HG02884 (cell line): ENCODE results near the gene C17orf50.
"Not testable (repeated sequence)": the region's sequence is repeated elsewhere in the genome, so short reads cannot be mapped to it uniquely, and the experiment has no call there.

Experiments
- ATAC-seq: cut with Tn5 transposase; IDR thresholded peaks from one replicate; pipeline ENCODE4 v1.9.1; 2021; ENCODE audit warnings: mild to moderate bottlenecking, moderate library complexity; ENCODE audit not compliant: unreplicated experiment

Gene C17orf50

DNA sequence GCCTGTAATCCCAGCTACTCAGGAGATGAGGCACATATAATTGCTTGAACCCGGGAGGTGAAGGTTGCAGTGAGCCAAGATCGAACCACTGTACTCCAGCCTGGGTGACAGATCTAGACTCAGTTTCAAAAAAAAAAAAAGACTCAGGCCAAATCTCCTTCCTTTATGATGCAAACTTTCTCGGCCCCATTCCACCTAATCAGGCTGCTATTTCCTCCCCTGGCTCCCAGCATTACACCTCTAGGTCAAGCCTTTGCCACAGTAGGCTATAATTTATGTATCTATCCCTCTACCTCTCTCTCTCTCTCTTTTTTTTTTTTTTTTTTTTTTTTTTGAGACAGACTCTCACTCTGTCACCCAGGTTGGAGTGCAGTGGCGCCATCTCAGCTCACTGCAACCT is 9.1 kb upstream of the C17orf50 start:
- not testable (repeated sequence) for ATAC-seq

- no peak for ATAC-seq
Observed at GRCh38 chr17:35752471-35752870, 8.2 kb upstream of the C17orf50 start.

GRCh38 chr17:35752945-35753764 is 7.5 kb upstream of the C17orf50 start, which contains the start of gene GAS2L2:
Gene GAS2L2 (minus strand): TSS chr17:35753239. CDS start chr17:35752850, 389 bp downstream.
- ATAC-seq, result no peak

GRCh38 chr17:35757243-35757642 is 3.4 kb upstream of the C17orf50 start:
- ATAC-seq, result no peak

DNA sequence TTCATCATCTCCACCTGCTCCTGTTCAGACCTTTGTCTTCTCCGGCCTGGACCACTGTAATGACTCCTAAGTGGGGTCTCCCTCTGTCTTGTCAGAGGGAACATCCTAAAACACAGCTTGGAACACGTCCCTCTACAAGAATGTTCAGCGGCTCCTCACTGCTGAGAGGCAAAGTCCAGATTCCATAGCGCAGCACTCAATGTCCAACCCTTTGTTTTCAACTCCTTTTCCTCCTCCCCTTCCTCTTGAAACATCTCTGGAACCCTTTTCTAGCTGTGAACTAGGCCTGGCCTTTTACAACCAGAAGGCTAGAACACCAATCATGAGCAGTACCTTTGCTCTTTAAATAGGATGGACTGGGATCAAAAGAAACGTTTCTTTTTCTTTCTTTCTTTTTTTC is 914 bp downstream of the C17orf50 start:
- ATAC-seq, result no peak

DNA sequence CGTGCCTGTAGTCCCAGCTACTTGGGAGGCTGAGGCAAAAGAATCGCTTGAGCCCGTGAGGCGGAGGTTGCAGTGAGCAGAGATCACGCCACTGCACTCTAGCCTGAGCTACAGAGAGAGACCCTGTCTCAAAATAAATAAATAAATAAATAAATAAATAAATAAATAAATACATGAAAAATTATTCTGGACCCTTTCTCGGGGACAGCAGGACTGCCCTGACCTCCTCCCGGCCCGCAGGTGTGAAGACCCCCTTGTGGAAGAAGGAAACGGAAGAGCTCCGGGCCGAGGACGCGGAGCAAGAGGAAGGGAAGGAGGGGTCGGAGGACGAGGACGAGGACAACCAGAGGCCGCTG is 3.1 kb downstream of the C17orf50 start:
- no peak for ATAC-seq

DNA sequence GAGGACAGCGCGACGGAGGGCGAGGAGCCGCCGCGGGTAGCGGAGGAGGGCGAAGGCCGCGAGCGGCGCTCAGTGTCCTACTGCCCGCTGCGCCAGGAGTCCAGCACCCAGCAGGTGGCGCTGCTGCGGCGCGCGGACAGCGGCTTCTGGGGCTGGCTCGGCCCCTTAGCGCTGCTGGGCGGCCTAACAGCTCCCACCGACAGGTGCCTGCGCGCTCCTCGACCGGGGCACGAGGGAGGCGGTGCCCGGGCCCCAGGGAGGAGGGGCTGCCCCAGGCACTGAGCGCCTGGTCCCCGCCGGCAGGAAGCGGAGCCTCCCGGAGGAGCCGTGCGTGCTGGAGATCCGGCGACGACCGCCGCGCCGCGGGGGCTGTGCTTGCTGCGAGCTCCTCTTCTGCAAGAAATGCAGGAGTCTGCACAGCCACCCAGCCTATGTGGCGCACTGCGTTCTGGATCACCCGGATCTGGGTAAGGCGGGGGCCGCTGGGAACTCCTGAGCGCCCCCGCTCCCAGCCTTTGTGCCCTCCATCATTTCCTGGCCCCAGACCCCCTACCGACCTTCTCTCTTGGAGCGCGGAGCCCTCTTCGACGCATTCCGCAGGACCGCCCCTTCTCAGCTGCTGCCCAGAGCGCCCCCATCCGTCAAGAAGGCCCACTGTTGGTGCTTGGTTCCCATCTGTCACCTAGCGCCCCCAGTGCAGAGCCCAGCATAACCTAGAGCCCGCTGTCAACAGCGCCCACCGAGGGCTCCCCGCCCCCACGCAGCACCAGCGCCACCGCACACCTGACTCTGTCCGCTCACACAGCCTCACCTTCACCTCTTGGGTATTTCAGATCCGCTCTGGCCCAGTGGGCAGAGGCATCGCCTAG is 3.7 kb downstream of the C17orf50 start:
- peak; percentile 93 for ATAC-seq

DNA sequence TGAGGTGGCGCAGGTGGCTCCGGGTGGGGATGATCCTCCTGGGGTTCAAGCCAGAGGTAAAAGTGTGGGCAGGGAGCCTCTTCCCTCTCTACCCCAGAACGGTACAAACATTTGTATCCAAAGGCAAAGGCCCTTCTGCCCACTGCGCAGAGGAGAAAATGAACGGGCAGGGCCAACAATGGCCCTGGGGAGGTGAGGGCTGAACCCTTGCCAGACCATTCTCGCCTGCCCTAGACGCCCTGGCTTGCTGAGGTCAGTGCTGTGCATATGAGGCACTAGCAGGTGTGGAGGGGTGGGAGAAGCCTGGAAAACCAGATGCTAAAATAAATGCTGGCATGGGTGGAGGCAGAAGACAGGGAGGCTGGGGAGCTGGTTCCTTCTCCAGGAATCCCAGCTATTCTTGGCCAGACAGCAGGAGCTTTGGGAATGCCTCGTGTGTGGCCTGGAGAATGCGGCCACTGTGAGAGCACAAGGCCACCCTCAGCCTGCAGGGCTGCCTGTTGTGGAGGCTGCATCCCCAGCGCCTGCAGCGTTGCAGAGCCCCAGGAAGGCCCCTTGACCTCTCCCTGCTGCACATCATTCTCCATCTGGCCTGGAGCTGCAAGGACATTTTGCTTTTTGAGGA is 4.5 kb downstream of the C17orf50 start:
- ATAC-seq, result no peak

GRCh38 chr17:35765756-35766488 is 5.2 kb downstream of the C17orf50 start:
- no peak for ATAC-seq

DNA sequence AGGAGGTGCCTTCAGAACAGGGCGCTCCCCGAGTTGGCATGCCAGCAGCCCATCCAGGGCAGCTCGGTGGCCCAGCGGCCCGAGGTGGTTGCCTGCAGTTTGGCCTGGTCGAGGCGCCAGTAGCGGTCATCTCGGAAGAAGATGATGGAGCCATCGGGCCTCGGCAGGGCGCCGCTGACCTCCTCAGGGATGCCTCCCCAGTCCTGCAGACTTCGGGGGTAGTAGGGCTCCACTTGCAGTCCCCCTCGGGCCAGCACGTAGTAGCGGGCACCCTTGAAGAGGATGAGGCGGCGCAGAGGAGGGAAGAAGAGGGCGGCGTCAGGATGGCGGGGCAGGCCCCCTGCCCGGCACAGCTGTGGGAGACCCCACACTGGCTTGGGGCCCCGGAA is 5.8 kb downstream of the C17orf50 start:
- ATAC-seq, result no peak

- ATAC-seq, result no peak
Observed at GRCh38 chr17:35766903-35767510, 6.3 kb downstream of the C17orf50 start.

- no peak for ATAC-seq
Observed at GRCh38 chr17:35768797-35769196, 8.1 kb downstream of the C17orf50 start.

DNA sequence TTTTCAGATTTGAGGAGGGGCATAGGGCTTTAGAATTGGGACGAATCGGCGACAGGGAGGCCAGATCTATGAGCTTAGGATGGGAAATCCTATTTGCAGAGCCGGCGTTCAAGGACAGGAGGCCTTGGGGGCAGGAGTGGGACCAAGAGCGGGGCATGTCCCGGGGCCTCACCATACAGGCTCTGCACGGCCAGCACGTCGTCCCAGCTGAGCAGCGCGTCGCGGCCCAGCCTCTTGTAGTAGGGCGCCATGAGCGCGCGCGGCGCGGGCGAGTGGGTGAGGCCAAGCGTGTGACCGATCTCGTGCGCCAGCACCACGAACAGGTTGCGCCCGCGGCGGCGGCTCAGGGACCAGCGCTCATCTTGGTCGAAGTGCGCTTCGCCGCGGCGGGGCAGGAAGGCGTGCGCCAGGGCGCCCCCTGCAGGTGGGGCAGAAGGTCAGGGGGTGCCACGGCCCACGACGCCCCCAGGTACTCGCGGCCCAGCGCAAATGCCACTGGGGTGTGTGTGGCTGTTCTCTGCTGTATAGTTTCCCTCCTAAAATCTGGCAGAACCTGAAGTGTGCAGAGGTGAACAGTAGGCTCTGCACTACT is 9.3 kb downstream of the C17orf50 start:
- no peak for ATAC-seq

GRCh38 chr17:35773129-35773528 is 12.4 kb downstream of the C17orf50 start:
- no peak for ATAC-seq

DNA sequence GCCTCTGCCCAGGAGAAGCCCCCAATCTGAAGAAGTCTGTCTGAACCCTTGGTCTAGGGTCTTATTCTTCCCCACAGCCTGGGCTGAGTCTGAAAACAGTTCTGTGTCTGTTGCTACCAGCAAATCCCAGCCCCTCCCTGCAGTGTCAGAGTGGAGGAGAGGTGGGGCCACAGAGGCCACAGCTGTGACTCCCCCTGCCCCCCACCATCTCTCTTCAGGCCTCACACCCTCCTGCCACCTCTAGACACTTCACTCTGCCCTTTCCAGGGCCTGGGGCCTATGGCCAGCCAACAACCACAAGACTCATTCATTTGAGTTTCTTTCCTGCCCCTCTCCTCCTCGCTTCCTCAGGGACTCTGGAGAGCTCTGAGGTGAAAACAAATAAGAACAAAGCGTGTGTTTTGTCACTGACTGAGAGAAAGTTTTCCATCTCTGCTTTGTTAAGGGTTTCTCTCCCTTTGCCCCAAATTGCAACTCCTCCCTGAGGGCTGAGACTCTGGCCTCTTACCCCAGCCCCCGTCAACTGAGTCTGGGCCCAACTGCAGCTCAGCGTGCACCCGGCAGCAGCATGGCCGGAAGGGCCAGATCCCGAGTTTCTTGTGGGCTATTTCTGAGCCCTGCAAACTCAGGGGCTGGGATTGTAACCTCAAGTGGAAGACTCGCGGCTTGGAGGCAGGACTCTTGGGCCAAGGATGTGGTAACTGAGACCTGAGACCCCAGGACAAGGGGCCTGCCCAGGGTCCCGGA is 13.2 kb downstream of the C17orf50 start:
- ATAC-seq, result no peak

DNA sequence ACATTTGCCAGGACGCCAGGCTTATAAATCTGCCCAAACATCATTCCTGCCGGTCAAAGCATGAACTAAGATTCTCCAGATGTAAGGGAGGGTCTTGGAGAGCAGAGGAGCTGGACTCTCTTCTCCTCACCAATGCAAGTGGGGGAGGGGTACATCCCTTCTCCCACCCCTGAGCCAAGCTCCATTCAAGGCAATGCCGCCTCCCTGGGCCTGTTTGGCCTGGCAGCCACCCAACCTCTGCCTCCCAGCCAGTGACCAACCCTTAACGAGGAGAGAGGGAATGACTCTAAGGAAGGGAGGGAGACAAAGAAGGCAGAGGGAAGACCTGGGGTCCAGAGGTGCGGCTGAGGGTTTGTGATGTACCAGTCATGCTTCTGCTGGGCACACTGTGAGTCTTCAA is 13.8 kb downstream of the C17orf50 start:
- ATAC-seq, result no peak

DNA sequence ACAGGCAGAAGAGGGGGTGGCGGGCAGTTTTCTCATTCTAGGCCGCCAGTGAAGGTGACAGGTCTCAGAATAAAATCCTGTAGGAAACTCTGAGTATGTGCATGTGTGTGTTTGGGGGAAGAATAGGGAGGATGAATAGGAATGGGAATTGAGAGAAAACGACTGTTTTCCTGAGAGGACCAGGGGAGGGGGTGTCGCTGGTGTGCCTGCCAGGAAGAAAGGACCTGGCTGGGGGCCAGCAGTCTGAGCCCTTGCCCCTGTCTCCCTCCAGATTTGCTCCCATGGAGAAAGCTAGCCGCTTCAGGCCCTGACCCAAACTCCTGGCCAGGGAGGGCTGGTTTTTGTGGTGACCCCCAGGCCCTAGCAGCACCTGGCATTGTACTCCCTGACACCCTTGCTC is 14.4 kb downstream of the C17orf50 start:
- ATAC-seq, result no peak

GRCh38 chr17:35775583-35775982 is 14.9 kb downstream of the C17orf50 start:
- ATAC-seq, result no peak

GRCh38 chr17:35778641-35779196 is 18.0 kb downstream of the C17orf50 start:
- no peak for ATAC-seq
